NCI-H524 (cell line): ENCODE data around the gene HTR1B.
A peak's percentile ranks its signal among the peaks of the same experiment; 100 is the strongest.

Source experiments
- DNase-seq, 2 experiments: peaks; one replicate each; lab custom pipeline; 2025; lab: John Stamatoyannopoulos, UW

Gene HTR1B

DNA sequence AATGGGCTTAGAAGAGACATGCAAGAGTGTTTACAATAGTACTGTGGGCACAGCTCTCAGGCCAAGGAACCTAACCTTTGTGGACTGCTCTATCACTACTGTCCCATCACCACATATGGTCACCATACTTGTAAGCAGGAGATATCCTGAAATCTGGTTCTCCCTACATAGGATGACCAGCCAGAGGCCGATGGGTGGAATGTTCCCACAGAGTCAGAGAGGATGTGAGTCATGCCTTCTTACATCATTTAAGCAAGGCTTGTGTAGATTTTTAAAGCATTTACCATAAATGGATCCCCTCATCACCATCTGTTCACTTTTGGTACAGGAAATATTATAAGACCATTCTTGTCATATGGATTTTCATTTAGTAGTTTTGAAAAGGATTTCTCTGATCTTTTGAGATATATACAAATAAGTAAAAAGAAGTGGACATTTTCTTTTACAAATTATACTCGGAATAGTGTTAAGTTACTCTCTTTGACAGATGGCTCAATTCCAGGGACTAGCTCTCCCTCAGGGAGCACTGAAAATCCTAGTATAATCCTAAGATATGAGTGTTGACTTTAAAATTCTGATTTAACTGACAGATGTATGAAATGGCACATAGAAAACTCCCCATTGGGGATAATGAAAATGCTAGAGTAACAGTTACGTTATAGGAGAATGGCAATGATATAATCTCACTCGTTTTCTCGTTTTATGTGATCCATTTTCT is 6.6 kb downstream of the HTR1B start:
- peak in 1 of 2 experiments; percentile 6 for DNase-seq

DNA sequence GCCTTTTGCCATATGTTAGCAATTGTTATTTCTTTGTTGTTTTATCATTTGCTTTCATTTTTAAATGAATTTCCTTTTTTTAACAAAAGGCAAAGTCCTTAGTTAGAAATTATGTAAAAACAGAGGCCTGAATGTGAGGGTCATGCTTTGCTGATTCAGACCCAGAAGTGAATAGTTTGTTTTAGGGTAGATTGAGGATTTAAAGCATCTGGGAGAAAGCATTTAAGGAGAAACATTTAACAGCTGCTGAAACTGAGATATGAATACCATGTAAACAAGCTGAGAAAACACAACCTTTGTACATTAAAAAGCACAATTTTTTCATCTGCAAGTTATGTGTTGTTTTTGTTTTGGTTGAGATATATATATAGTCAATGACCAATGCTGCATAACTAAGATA is 8.0 kb downstream of the HTR1B start:
- DNase-seq: no peak

DNA sequence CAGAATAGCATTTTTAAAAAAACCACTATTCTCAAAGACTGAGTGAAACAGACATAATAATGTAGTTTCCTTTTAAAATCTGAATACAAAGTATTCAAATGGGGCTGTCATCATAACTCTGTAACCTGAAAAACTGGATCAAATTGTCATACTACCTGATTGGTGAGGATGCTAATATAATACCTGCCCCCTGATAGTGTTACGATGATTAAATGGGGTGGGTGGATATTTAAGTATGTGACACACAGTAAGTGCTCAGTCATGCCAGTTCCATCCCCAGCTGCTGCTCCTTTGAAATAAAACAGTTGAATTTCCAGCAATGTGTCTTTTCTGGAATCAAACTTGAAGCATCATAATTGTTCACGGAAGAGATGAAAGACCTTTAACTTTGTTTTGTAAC is 8.9 kb downstream of the HTR1B start:
- no peak for DNase-seq

DNA sequence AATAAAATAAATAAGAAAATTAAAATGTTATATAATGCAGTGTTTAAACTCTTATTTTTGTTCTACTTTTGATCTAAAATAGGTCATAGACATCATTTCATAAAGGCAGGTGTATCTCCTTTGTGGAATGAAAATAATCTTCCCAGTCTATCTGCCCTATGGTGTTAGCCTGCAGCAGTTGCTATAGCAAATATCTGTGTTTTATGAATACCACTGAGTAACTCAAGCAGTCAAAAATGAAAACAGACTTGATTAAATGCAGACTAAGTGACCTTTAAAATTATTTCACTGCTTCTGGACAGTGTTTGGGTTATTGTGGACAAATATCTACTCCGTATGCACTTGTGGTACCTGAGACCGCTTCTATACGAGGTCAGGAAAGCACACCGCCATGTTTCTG is 11.8 kb downstream of the HTR1B start:
- no peak for DNase-seq

DNA sequence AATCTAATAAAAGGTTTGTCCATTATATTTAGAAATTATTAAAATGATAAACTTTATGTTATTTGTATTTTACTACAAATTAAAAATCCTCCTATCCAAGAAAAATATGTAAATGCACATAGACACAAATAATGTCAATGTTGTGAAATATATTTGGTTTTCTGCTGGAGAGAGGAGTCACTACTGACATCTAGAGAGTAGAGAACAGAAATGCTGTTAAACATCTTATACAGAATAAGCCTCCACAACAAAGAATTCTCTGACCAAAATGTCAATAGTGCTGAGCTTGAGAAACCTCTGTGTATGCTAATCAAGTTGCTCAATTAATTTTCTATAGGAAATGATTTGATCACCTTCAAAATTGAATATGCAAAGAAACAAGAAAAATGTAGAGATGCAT is 12.4 kb downstream of the HTR1B start:
- no peak for DNase-seq

DNA sequence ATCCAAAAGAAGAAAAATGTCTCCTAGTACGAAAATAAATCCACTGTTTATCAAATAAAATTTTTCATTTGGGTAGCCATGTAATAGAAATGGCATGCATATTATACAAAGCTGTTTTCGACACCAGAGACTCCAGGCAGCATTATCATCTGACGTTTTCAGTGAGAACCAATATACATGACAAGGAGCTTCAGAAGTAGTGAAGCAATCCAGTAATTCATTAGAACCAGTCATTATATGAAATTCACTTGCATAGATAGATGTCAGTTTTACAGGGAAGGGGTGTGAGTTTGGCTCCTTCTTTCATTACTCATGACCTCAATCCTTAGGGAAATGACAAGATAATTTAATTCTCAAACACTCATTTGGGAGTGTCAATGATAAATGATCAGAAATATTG is 14.7 kb downstream of the HTR1B start:
- no peak for DNase-seq

DNA sequence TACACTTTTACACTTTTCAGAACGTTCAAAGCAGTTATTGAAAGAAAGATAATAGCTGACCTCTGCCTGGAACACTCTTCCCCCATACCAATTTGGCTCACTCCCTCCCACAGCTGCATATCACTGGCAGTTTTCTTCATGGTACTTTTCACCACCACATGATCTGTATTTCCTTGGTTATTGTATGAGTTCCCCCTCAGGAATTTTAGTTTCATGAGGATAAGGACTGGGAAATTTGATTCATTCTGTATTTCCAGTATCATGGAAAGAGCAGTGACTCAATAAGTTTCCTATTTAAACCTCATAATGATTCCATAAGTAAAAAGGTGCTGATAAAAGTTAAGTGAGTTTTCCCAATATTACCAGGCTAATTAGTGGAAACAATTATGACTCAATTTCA is 16.0 kb downstream of the HTR1B start:
- no peak for DNase-seq

DNA sequence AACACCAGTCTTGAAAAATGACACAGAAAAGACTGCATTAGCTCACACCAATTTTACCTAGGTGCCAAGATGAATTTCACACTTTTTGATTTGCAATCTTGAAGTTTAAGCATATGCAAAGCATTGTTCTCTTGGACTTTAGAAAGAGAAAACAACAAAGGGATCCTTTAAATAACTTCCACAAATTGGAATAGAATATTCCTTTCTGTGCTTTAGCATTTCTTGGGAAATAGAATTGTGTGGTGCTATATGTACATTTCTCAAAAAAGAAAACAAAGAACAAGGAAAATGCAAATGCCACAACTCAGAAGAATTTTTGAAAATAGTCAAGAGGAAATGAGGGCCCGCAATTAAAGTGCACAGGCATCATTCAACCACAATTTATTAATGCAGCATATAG is 17.0 kb downstream of the HTR1B start:
- DNase-seq: no peak

DNA sequence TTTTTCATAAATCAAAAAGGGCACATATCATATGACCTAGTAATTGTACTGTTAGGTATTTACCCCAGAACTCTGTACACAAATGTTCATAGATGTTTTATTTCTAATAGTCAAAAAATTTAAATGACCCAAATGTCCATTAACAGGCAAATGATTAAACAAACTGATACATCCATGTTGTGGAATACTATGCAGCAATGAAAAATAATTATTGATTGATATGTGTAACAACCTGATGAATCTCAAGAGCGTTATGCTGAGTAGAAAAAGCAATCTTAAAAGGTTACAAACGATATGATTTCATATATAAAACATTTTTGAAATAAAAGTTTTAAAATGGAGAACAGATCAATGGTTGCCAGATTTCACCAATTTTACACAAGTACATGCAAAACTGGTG is 18.1 kb downstream of the HTR1B start:
- DNase-seq: no peak

DNA sequence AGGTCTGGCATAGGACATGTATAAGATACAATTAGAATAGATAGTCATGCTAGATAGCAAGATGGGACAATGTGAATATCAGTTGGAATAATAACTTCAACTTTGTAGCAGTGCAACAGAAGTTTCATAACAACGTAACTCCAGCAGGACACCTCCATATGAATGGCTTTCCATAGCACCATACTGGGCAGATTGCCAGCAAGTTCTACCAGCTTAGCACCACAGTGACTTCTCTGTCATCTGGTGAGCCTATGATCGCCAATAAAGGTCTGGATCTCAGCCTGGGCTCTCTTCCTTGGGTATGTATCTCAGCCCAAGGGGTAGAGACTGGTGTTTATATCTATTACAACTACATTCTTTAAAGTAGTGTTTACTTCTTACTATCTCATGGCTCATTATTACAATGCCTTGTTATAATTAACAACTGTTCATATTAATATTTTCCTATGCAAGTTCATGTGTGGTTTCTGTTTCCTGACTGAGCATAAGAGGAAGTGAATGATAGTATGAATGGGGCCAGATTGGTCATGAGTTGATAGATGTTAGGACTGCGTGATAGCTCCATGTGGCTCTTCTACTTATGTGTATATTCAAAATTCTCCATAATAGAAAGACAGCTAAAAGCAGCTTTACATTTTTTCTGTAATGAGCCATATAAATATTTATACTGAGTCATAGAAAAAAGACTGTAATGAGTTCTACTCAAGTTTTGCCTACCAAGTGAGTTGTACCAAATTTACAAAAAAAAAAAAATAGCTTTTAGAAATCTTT is 22.9 kb downstream of the HTR1B start:
- no peak for DNase-seq

DNA sequence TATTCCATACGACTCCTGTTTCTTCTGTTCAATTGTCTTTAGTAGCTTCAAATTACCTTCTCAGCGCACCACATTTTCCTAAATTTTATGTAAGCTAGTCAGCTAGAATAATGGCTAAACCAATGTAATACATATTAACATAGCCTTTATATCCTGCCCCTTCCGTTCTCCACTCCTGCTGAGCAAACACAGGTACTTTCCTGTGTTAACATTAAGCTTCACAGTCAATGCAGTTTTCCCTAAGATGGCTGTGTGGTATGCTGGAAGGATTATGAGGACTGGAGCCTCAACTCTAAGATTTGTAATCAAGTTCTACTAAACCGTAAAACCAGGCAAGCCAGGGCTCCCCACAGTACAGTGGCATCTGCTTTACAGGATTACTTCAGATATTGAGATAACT is 29.4 kb downstream of the HTR1B start:
- DNase-seq: no peak

DNA sequence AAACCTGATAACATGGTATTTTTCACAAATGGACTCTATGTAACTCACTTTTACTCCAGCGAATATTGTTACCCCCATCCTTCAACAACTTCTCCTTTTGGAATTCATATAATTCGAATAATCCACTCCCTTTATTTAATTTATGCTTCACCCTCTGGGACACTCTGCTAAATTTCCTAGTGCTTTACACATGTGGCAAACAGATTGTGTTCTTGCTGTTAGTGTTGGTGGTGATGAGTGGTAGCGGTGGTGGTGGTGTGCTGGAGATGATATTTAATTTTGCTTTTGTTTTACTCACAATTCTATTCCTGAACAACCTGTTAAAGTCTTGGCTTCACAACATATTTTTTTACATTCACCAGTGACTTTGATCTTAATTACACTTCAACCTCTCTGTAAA is 32.8 kb downstream of the HTR1B start:
- no peak for DNase-seq

DNA sequence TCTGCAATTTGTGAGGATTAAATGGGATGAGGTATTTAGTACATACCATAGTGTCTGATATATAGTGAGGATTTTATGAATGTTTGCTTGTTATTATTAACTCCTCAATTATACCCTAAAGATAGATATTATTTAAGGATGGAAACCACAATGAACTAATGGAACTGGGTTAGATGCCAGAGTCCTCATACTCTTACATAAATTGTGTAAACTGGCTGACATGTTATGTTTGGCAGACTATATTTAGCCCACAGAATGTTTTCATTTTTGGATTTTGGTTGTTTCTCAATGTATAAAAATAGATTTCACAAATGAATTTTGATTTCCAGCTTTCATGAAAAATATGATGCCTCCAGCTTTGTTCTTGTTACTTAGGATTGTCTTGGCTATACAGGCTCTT is 37.6 kb downstream of the HTR1B start:
- no peak for DNase-seq

DNA sequence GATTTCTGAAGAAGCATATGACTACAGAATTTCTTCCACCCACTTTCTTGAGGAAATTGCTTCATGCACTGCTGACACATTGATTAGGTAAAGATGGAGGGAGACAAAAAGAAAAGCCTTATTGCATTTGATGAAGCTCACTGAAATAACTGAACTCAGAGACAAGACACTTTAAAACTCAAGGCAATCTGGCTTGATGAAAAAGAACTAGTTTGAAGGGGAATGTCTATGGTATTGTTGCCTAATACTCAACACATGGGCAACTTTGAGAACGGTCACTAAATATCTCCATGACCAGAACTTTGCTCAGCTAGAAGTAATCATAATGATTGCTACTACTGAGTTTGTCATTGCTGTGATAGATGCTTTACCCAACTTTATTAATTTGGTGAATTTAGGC is 38.1 kb downstream of the HTR1B start:
- no peak for DNase-seq

DNA sequence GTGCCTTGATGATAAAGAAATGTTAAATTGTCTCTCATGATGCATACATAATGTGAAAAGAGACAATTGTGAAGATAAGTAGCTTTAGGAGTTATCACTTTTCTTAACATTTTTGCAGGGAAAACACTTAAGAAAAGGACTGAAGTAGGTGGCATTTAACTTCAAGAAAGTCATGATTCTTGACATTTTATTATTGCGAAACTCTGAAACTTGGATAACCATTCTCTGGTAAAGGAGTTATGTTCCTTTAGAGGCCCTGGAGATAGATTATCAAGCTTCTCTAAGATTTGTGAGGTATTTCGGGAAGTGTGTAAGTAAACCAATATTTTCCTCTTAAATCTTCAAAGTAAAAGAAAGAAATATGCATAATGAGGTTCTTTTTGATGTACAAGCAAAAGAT is 38.5 kb downstream of the HTR1B start:
- DNase-seq: no peak

DNA sequence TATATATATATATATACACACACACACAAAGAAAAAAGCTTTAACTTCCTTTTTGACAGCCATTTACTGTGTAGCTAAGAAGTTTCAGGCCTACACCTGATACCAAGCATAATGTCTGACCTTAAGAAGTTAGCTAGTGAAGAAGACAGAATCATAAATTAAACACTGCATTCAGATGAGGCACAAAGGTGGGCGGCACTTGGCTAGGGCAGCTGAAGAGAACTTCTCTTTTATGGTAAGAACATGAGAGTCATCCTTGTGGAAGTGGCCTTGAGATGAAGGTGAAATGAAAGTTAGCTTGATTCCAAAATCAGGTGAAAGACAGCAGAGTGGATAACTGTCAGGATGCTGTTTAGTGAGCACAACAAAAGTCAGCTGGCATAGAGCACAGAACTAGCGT is 46.5 kb downstream of the HTR1B start:
- no peak for DNase-seq

DNA sequence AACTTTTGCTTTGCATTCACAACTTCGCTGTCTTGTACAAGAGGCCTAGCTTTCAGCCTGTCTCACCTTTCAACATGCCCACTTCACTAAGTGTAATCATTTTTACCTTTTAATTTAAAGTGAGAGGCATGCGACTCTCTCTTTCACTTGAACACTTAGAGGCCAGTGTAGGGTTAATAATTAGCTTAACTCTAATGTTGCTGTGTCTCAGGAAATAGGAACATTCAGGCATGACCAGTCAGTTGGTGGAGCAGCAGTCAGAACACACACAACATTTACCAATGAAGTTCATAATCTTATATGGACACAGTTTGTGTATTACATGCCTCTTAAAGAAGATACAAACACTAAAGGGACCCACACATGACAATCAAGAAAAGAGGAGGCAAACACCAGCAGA is 47.6 kb downstream of the HTR1B start:
- no peak for DNase-seq
